Cardiac muscle cell (in vitro differentiated cells and primary cell): ENCODE data around the gene ADIPOQ. TPM values are rescaled to one million over a fixed set of nuclear protein-coding genes. Genes with fewer than 3 reads are reported as not detected.
A peak's percentile ranks its signal among the peaks of the same experiment; 100 is the strongest.
"Not testable (repeated sequence)": the region's sequence is repeated elsewhere in the genome, so short reads cannot be mapped to it uniquely, and the experiment has no call there.

Source experiments
- DNase-seq, 2 donors: peaks; one replicate each; pipeline versions ENCODE4 v3.0.0 to v3.0.0-alpha.2; 2010 to 2017; ENCODE audit warnings: low read depth in 1 of 2, low spot score in 1 of 2
- H3K27ac ChIP-seq: fragments of 200-600 bp; sonication (generic); 2 replicates; pipeline ENCODE4 v1.5.1; 2016
- H3K27me3 ChIP-seq: fragments of 200-600 bp; sonication (generic); 2 replicates; pipeline ENCODE4 v1.6.0; 2016; ENCODE audit warnings: control low read depth
- H3K36me3 ChIP-seq: fragments of 200-600 bp; sonication (generic); 2 replicates; pipeline ENCODE4 v1.5.1; 2016; ENCODE audit warnings: control low read depth
- H3K4me1 ChIP-seq: fragments of 200-600 bp; sonication (generic); 2 replicates; pipeline ENCODE4 v1.8.1; 2017; ENCODE audit warnings: low read depth, mild to moderate bottlenecking, mixed run types
- H3K4me3 ChIP-seq: fragments of 200-600 bp; sonication (generic); 2 replicates; pipeline ENCODE4 v1.5.1; 2016; ENCODE audit warnings: mild to moderate bottlenecking
- H3K9me3 ChIP-seq: fragments of 200-600 bp; sonication (generic); 2 replicates; pipeline ENCODE4 v1.5.1; 2017; ENCODE audit warnings: low read depth, mild to moderate bottlenecking, control low read depth
- polyA plus RNA-seq: library from polyadenylated mRNA; unstranded; fragments of >200 nt; fragmentation: Nextera tagmentation; extraction: Ambion mirVana; gene quantifications from 2 replicates; pipeline ENCODE4 v1.2.1, GENCODE V29; 2016
- total RNA-seq: library from RNA; depleted of rRNA; stranded (reverse); fragments of >200 nt; gene quantifications from 2 replicates; pipeline ENCODE4 v1.2.3, GENCODE V29; 2016
- TF ChIP-seq, protein P1 (sequence below): IDR thresholded peaks from 2 replicates; pipeline ENCODE4 v1.5.1; 2012; ENCODE audit warnings: low read depth, mild to moderate bottlenecking, low read length

Gene ADIPOQ
- total and polyA plus RNA-seq, 2 experiments from 2014 or later = not detected

DNA sequence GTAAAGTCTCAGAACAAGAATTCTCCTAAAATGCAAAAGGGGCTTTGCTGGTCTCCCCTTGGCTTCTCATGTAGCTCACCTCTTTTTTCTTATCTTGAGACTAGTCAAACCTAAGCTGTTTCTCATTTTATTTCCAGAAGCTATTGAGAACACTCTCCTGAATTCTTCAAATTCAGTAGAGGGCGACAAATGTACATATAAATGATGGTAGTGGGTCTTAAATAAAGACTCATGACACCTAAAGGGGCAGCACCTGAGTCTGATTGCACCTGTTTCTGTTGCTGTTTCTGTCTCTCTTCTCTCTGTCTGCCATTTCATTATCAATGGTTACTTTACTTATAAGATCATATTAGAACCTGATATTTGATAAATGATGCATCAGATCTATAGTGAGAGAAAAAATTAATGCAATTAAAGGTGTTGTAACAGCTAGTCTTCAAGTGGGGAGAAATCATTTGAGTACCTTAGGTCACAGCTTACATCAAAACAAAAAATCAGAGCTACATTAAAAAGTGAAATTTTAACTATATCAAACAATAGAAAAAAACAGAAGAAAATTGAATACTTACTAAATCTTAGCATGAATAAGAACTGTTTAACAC, 7.0 kb downstream of the ADIPOQ start:
- Histone ChIP-seq H3K27me3 (no peaks in the 10 kb centered on the region), H3K27ac (no peak overlapping the region), H3K4me3 (no peak overlapping the region), H3K4me1 (no peaks in the 10 kb centered on the region), H3K36me3 (no peaks in the 10 kb centered on the region), H3K9me3 (no peaks in the 10 kb centered on the region)
- TF ChIP-seq, protein P1, sequence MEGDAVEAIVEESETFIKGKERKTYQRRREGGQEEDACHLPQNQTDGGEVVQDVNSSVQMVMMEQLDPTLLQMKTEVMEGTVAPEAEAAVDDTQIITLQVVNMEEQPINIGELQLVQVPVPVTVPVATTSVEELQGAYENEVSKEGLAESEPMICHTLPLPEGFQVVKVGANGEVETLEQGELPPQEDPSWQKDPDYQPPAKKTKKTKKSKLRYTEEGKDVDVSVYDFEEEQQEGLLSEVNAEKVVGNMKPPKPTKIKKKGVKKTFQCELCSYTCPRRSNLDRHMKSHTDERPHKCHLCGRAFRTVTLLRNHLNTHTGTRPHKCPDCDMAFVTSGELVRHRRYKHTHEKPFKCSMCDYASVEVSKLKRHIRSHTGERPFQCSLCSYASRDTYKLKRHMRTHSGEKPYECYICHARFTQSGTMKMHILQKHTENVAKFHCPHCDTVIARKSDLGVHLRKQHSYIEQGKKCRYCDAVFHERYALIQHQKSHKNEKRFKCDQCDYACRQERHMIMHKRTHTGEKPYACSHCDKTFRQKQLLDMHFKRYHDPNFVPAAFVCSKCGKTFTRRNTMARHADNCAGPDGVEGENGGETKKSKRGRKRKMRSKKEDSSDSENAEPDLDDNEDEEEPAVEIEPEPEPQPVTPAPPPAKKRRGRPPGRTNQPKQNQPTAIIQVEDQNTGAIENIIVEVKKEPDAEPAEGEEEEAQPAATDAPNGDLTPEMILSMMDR = peak; percentile 41
- peak; percentile 59 to 62 for DNase-seq

DNA sequence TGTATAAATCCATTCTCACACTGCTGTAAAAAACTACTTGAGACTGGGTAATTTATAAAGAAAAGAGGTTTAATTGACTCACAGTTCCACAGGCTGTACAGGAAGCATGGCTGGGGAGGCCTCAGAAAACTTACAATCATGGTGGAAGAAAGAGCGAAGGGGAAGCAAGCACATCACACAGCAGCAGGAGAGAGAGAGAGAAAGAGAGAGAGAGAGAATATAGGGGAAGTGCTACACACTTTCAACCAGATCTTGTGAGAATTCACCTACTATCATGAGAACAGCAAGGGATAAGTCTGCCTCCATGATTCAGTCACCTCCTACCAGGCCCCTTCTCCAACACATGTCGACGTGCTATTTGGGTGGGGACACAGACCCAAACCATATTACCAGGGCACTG, 9.3 kb downstream of the ADIPOQ start:
- H3K27me3 ChIP-seq, DNase-seq, H3K27ac ChIP-seq, H3K9me3 ChIP-seq, H3K4me1 ChIP-seq, H3K36me3 ChIP-seq, H3K4me3 ChIP-seq: not testable (repeated sequence)

DNA sequence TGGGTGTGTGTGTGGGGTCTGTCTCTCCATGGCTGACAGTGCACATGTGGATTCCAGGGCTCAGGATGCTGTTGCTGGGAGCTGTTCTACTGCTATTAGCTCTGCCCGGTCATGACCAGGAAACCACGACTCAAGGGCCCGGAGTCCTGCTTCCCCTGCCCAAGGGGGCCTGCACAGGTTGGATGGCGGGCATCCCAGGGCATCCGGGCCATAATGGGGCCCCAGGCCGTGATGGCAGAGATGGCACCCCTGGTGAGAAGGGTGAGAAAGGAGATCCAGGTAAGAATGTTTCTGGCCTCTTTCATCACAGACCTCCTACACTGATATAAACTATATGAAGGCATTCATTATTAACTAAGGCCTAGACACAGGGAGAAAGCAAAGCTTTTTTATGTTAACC, 10.5 kb downstream of the ADIPOQ start:
- Histone ChIP-seq H3K27me3 (no peaks in the 10 kb centered on the region), H3K4me1 (no peaks in the 10 kb centered on the region), H3K9me3 (no peaks in the 10 kb centered on the region), H3K36me3 (no peaks in the 10 kb centered on the region), H3K27ac (no peak overlapping the region), H3K4me3 (no peak overlapping the region)
- no peak for DNase-seq
- TF ChIP-seq, protein P1 = no peak

DNA sequence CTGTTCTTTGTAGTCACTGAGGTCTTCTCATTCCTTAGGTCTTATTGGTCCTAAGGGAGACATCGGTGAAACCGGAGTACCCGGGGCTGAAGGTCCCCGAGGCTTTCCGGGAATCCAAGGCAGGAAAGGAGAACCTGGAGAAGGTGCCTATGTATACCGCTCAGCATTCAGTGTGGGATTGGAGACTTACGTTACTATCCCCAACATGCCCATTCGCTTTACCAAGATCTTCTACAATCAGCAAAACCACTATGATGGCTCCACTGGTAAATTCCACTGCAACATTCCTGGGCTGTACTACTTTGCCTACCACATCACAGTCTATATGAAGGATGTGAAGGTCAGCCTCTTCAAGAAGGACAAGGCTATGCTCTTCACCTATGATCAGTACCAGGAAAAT, 11.6 kb downstream of the ADIPOQ start:
- TF ChIP-seq, protein P1 = no peak
- Histone ChIP-seq H3K36me3 (no peaks in the 10 kb centered on the region), H3K4me3 (no peak overlapping the region), H3K27me3 (no peaks in the 10 kb centered on the region), H3K4me1 (no peaks in the 10 kb centered on the region), H3K9me3 (no peaks in the 10 kb centered on the region), H3K27ac (no peak overlapping the region)
- DNase-seq = no peak

DNA sequence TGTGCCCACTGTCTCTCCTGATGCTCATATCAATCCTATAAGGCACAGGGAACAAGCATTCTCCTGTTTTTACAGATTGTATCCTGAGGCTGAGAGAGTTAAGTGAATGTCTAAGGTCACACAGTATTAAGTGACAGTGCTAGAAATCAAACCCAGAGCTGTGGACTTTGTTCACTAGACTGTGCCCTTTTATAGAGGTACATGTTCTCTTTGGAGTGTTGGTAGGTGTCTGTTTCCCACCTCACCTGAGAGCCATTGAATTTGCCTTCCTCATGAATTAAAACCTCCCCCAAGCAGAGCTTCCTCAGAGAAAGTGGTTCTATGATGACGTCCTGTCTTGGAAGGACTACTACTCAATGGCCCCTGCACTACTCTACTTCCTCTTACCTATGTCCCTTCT, 12.4 kb downstream of the ADIPOQ start:
- H3K36me3 ChIP-seq = no peaks in the 10 kb centered on the region
- no peaks in the 10 kb centered on the region for H3K9me3 ChIP-seq
- no peaks in the 10 kb centered on the region for H3K27me3 ChIP-seq
- TF ChIP-seq, protein P1 = no peak
- no peak overlapping the region for H3K27ac ChIP-seq
- DNase-seq = no peak
- H3K4me3 ChIP-seq = no peak overlapping the region
- H3K4me1 ChIP-seq = no peaks in the 10 kb centered on the region

DNA sequence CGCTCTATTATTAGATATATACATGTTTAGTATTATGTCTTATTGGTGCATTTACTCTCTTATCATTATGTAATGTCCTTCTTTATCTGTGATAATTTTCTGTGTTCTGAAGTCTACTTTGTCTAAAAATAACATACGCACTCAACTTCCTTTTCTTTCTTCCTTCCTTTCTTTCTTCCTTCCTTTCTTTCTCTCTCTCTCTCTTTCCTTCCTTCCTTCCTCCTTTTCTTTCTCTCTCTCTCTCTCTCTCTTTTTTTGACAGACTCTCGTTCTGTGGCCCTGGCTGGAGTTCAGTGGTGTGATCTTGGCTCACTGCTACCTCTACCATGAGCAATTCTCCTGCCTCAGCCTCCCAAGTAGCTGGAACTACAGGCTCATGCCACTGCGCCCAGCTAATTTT, 15.2 kb downstream of the ADIPOQ start:
- DNase-seq = no peak
- Histone ChIP-seq H3K4me1 (no peaks in the 10 kb centered on the region), H3K9me3 (no peaks in the 10 kb centered on the region), H3K27me3 (no peaks in the 10 kb centered on the region), H3K36me3 (no peaks in the 10 kb centered on the region), H3K27ac (no peak overlapping the region), H3K4me3 (no peak overlapping the region)
- TF ChIP-seq, protein P1 = no peak

DNA sequence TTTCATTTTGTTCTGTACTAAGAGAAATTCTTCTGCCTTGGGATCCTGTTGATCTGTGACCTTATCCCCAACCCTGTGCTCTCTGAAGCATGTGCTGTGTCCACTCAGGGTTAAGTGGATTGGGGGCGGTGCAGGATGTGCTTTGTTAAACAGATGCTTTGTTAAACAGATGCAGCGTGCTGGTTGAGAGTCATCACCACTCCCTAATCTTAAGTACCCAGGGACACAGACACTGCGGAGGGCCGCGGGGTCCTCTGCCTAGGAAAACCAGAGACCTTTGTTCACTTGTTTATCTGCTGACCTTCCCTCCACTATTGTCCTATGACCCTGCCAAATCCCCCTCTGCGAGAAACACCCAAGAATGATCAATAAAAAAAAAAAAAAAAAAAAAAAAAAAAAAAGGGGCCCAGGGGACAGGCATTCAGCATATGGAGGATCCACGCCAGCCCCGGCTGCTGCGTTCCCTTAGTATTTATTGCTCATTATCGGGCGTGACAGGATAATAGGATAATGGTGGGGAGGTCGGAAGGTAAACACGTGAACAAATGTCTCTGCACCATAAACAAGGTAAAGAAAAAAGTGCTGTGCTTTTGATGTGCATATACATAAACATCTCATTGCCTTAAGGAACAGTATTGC, 22.8 kb downstream of the ADIPOQ start:
- not testable (repeated sequence) for H3K27me3 ChIP-seq, H3K4me3 ChIP-seq, H3K27ac ChIP-seq, H3K36me3 ChIP-seq, H3K9me3 ChIP-seq, DNase-seq
- peaks cover 11% of the 10 kb centered on the region for H3K4me1 ChIP-seq

DNA sequence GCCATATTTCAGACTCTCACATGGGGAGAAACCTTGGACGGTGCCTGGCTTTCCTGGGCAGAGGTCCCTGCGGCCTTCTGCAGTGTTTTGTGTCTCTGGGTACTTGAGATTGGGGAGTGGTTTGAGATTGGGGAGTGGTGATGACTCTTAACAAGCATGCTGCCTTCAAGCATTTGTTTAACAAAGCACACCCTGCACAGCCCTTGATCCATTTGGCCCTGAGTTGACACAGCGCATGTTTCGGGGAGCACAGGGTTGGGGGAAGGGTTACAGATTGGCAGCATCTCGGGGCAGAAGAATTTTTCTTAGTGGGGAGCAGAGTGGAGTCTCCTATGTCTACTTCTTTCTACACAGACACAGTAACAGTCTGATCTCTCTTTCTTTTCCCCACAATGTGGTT, 23.6 kb downstream of the ADIPOQ start:
- not testable (repeated sequence) for H3K36me3 ChIP-seq, H3K9me3 ChIP-seq, DNase-seq, H3K27me3 ChIP-seq, H3K27ac ChIP-seq, H3K4me3 ChIP-seq
- H3K4me1 ChIP-seq = peaks cover 19% of the 10 kb centered on the region
